ENCODE measurements around the gene FBXL16.

FBXL16 gene

GRCh38 chr16:671353-672131 lies 34.1 kb downstream of the FBXL16 start:
- TF ChIP-seq CTCF (IDR thresholded peaks at IDR 0.05; ENCODE audit: borderline replicate concordance, insufficient read depth, low read depth, low read length): no peak
- no peak overlapping the region for H3K4me3 ChIP-seq (ENCODE audit: low read depth, low read length)

GRCh38 chr16:670485-671352 lies 34.9 kb downstream of the FBXL16 start:
- H3K4me3 ChIP-seq (ENCODE audit: low read depth, low read length): no peak overlapping the region
- TF ChIP-seq CTCF (IDR thresholded peaks at IDR 0.05; ENCODE audit: borderline replicate concordance, insufficient read depth, low read depth, low read length): no peak

- TF ChIP-seq CTCF (IDR thresholded peaks at IDR 0.05; ENCODE audit: borderline replicate concordance, insufficient read depth, low read depth, low read length): no peak
- H3K4me3 ChIP-seq (ENCODE audit: low read depth, low read length): no peak overlapping the region
Measured at GRCh38 chr16:669666-670065, 35.9 kb downstream of the FBXL16 start.

- peak overlapping the region; percentile 99 for H3K4me3 ChIP-seq (ENCODE audit: low read depth, low read length)
- no peak for TF ChIP-seq CTCF (IDR thresholded peaks at IDR 0.05; ENCODE audit: borderline replicate concordance, insufficient read depth, low read depth, low read length)
Measured at GRCh38 chr16:668519-669171, 37.0 kb downstream of the FBXL16 start.

- H3K4me3 ChIP-seq (ENCODE audit: low read depth, low read length): peak within 1 kb of the TSS; percentile 99
- peak; percentile 92 for TF ChIP-seq CTCF (IDR thresholded peaks at IDR 0.05; ENCODE audit: borderline replicate concordance, insufficient read depth, low read depth, low read length)
Measured at GRCh38 chr16:667780-668518, 37.7 kb downstream of the FBXL16 start, which contains the start of gene RHOT2. Gene RHOT2 (plus strand): TSS chr16:668132. CDS start chr16:668200, 68 bp downstream.

- H3K4me3 ChIP-seq (ENCODE audit: low read depth, low read length): peak overlapping the region; percentile 99
- no peak for TF ChIP-seq CTCF (IDR thresholded peaks at IDR 0.05; ENCODE audit: borderline replicate concordance, insufficient read depth, low read depth, low read length)
Measured at GRCh38 chr16:667113-667779, 38.4 kb downstream of the FBXL16 start.

Data from GM12875 (cell line).